Measurements from ENCODE around the gene KCNK18. TPM values are rescaled to one million over a fixed set of nuclear protein-coding genes. Genes with fewer than 3 reads are reported as not detected.

KCNK18 gene
- polyA plus RNA-seq, 2 of the 4 experiments (the other 2 are of a cell fraction), result not detected

- FAIRE-seq (no peak), ATAC-seq (no peak)
- POLR2A ChIA-PET, result interaction anchor here (1.0 to 1.7 kb wide), 3 partner anchors 8 to 370 kb away, joined by 3 to 6 read pairs (median 3); no protein-coding TSS in a partner anchor
Measured at GRCh38 chr10:117166418-117167345, 30.6 kb upstream of the KCNK18 start.

DNA sequence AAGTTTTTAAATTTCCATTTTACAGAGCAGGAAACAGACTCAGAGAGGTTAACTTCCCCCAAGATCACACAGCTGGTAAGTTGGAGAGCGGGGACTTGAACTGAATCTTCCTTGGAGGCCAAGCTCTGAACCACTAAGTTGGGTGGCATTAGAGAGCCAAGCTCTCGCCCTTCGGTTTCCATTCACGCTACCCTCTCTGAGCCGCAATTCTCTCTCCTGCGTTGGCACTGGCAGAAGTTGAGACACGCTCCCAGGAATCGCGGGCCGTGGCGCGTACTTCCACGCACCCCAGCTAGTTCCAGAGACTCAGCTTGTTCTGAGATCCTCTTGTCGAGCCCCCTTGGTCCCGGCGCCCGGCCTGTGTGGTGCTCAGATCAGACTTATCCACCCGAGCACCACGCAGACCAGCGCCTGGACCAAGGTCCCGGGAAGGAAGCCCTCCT lies 29.9 kb upstream of the KCNK18 start:
- no peak overlapping the region for H3K4me2 ChIP-seq
- H3K9me3 ChIP-seq, result no peaks in the 10 kb centered on the region
- WGBS (ENCODE audit: missing lambda C conversion rate), result 98% methylated on average over 21 of the region's 21 CpGs
- H3K4me1 ChIP-seq, result peaks cover 8% of the 10 kb centered on the region; the same call in 2 of the 3 replicates
- TF ChIP-seq JUN (IDR thresholded peaks at IDR 0.05) (no peak), RNF2 (IDR thresholded peaks at IDR 0.05; ENCODE audit: borderline replicate concordance, low read depth) (no peak), FOSL2 (IDR thresholded peaks at IDR 0.05) (no peak), FOSL2 (CRISPR knock-in tag; IDR thresholded peaks at IDR 0.05) (no peak)
- H3K27ac ChIP-seq, result no peak overlapping the region
- ATAC-seq, result no peak
- no peak overlapping the region for H3K4me3 ChIP-seq
- ChIA-PET POLR2A (no interaction called here), CTCF (interaction anchor here (0.7 to 19.7 kb wide), 55 partner anchors 7 to 1497 kb away, joined by 3 to 1061 read pairs (median 4); partner anchors contain the start of genes HSPA12A and VAX1)
- no peak for FAIRE-seq
- DNase-seq (ENCODE audit: low read depth in 1 of 2, low spot score in 1 of 2), result no peak

More at GRCh38 chr10:117166418-117167345, 30.6 kb upstream of the KCNK18 start:
- Histone ChIP-seq H3K27ac (peak overlapping the region; percentile 41 to 63; a peak in 3 of 6 replicates), H3K9me3 (no peaks in the 10 kb centered on the region), H3K4me3 (peak overlapping the region; percentile 42; the same call in 2 of the 3 replicates), H3K4me1 (peaks cover 8% of the 10 kb centered on the region; the same call in 2 of the 3 replicates), H3K4me2 (peak overlapping the region; percentile 93)
- 77% methylated on average over 38 of the region's 41 CpGs for WGBS (ENCODE audit: missing lambda C conversion rate)
- CTCF ChIA-PET, result interaction anchor here (0.6 to 19.7 kb wide), 68 partner anchors 9 to 1498 kb away, joined by 3 to 1061 read pairs (median 4); partner anchors contain the start of genes ENO4 and VAX1
- TF ChIP-seq ZFP36 (IDR thresholded peaks at IDR 0.05; ENCODE audit: borderline replicate concordance, partially characterized antibody) (peak; percentile 11), HEYL (CRISPR knock-in tag; IDR thresholded peaks at IDR 0.05) (no peak)
- no peak for DNase-seq (ENCODE audit: low read depth in 1 of 2, low spot score in 1 of 2)

- FAIRE-seq, result no peak
- no peaks in the 10 kb centered on the region for H3K9me3 ChIP-seq
- WGBS (ENCODE audit: missing lambda C conversion rate), result 40% methylated on average over 49 of the region's 75 CpGs
- peak overlapping the region; percentile 87 for H3K4me2 ChIP-seq
- ChIA-PET POLR2A (no interaction called here), CTCF (interaction anchor here (0.5 to 19.7 kb wide), 63 partner anchors 8 to 722 kb away, joined by 3 to 1061 read pairs (median 4); partner anchors contain the start of genes ENO4, HSPA12A and VAX1)
- peak overlapping the region; percentile 55 for H3K4me3 ChIP-seq
- H3K27ac ChIP-seq, result peak overlapping the region; percentile 71 to 86; a peak in 5 of 6 replicates
- ATAC-seq, result peak; percentile 89 to 95
- peaks cover 8% of the 10 kb centered on the region; the same call in 2 of the 3 replicates for H3K4me1 ChIP-seq
- peak; percentile 62 to 92 for DNase-seq (ENCODE audit: low read depth in 1 of 2, low spot score in 1 of 2)
- TF ChIP-seq, protein P1, sequence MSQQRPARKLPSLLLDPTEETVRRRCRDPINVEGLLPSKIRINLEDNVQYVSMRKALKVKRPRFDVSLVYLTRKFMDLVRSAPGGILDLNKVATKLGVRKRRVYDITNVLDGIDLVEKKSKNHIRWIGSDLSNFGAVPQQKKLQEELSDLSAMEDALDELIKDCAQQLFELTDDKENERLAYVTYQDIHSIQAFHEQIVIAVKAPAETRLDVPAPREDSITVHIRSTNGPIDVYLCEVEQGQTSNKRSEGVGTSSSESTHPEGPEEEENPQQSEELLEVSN (IDR thresholded peaks at IDR 0.05; ENCODE audit: borderline replicate concordance, low read depth), result peak; percentile 64
- TF ChIP-seq RNF2 (IDR thresholded peaks at IDR 0.05; ENCODE audit: borderline replicate concordance, low read depth) (no peak), RAD21 (conservative IDR thresholded peaks at IDR 0.05 in 1 of 2, IDR thresholded peaks at IDR 0.05 in 1 of 2) (peak; percentile 55 to 72), CHD4 (IDR thresholded peaks at IDR 0.05; ENCODE audit: borderline replicate concordance) (no peak), CBX8 (IDR thresholded peaks at IDR 0.05) (no peak), RFX5 (IDR thresholded peaks at IDR 0.05) (no peak), EP300 (IDR thresholded peaks at IDR 0.05) (no peak), FOSB (CRISPR knock-in tag; IDR thresholded peaks at IDR 0.05) (no peak), RCOR1 (IDR thresholded peaks at IDR 0.05; ENCODE audit: low read depth, low read length) (no peak), ATOH8 (CRISPR knock-in tag; IDR thresholded peaks at IDR 0.05; ENCODE audit: low read depth) (no peak), KDM5A (IDR thresholded peaks at IDR 0.05) (no peak), MAX (IDR thresholded peaks at IDR 0.05) (peak; percentile 68), SMC3 (IDR thresholded peaks at IDR 0.05) (peak; percentile 77), TP53 (CRISPR knock-in tag; IDR thresholded peaks at IDR 0.05) (no peak), CTCF (IDR thresholded peaks at IDR 0.05) (peak; percentile 94), JUN (IDR thresholded peaks at IDR 0.05) (0 out of 5 replicates have a peak, but pooled peaks of 1 of the 2 experiments have one; percentile 37), HOXB5 (CRISPR knock-in tag; IDR thresholded peaks at IDR 0.05) (no peak)
- TF ChIP-seq, protein P2, sequence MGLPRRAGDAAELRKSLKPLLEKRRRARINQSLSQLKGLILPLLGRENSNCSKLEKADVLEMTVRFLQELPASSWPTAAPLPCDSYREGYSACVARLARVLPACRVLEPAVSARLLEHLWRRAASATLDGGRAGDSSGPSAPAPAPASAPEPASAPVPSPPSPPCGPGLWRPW (IDR thresholded peaks at IDR 0.05), result no peak
Measured at GRCh38 chr10:117167789-117168674, 29.3 kb upstream of the KCNK18 start.

Data from A549 (cell line).